T-cell (primary cell): ENCODE results near the gene CA11. TPM values are rescaled to one million over a fixed set of nuclear protein-coding genes. Genes with fewer than 3 reads are reported as not detected.
"Not testable (repeated sequence)": the region's sequence is repeated elsewhere in the genome, so short reads cannot be mapped to it uniquely, and the experiment has no call there.

ENCODE experiments used
- ATAC-seq, 4 experiments: fragments of 200-7000 bp in 3 of 4; fragments of 150-1000 bp in 1 of 4; cut with Tn5 transposase; replicated peaks in 1 of 4; 1 replicate in 3 of 4; 2 replicates in 1 of 4; pipeline ENCODE4 v1.10.0; 2021; ENCODE audit warnings: moderate library complexity in 3 of 4, mild to moderate bottlenecking in 2 of 4, moderate number of reproducible peaks in 1 of 4
- CTCF ChIA-PET, 2 donors: fragments of 300-600 bp; sonication (Branson Sonifier 250); formaldehyde crosslinking; loops; one replicate each; lab custom pipeline; 2022; ENCODE audit warnings: antibody characterized with exemption in 2 of 2; lab: Charles Lee
- POLR2A ChIA-PET, 2 donors: fragments of 300-600 bp; sonication (Branson Sonifier 250); formaldehyde crosslinking; loops; one replicate each; lab custom pipeline; 2022; ENCODE audit warnings: antibody characterized with exemption in 2 of 2; lab: Charles Lee
- DNase-seq, 35 experiments: peaks; one replicate each; pipeline versions ENCODE4 v3.0.0 to v3.0.0-alpha.2; 2013 to 2023
- H3K27ac ChIP-seq: one replicate; pipeline ENCODE4 v1.5.1; 2013; ENCODE audit warnings: low read length
- H3K27me3 ChIP-seq, 2 experiments: replicated peaks in 1 of 2; 1 replicate in 1 of 2; 2 replicates in 1 of 2; pipeline versions ENCODE4 v1.6.1 to v1.7.0; 2013; ENCODE audit warnings: low read length in 1 of 2, mixed read lengths in 1 of 2; ENCODE audit not compliant: control insufficient read depth in 2 of 2, insufficient read depth in 2 of 2; ENCODE audit errors: extremely low read depth in 1 of 2
- H3K36me3 ChIP-seq, 2 donors: 1 replicate in 1 of 2; 2 replicates in 1 of 2; pipeline versions ENCODE4 v1.6.1 to v1.7.0; 2013; ENCODE audit warnings: low read length in 1 of 2; ENCODE audit not compliant: control insufficient read depth in 2 of 2, insufficient read depth in 1 of 2; ENCODE audit errors: extremely low read depth in 1 of 2
- H3K4me1 ChIP-seq, 2 experiments: 1 replicate in 1 of 2; 2 replicates in 1 of 2; pipeline versions ENCODE4 v1.6.1 to v1.7.0; 2013; ENCODE audit warnings: low read length in 2 of 2, mixed read lengths in 1 of 2; ENCODE audit not compliant: insufficient read depth in 2 of 2, control insufficient read depth in 1 of 2; ENCODE audit errors: extremely low read depth in 1 of 2
- H3K4me3 ChIP-seq, 2 donors: 1 replicate in 1 of 2; 2 replicates in 1 of 2; pipeline versions ENCODE4 v1.5.1 to v1.7.0; 2013; ENCODE audit warnings: mild to moderate bottlenecking in 2 of 2, low read length in 1 of 2, moderate library complexity in 1 of 2; ENCODE audit not compliant: control insufficient read depth in 1 of 2; ENCODE audit errors: extremely low read depth in 1 of 2
- H3K9me3 ChIP-seq: 2 replicates; pipeline ENCODE4 v1.7.0; 2013
- H3K27ac Mint-ChIP-seq, 2 donors: one replicate each; pipeline ENCODE4 v1.8.0; 2020 to 2021; ENCODE audit warnings: mild to moderate bottlenecking in 2 of 2, mixed read lengths in 2 of 2
- H3K27me3 Mint-ChIP-seq, 2 donors: one replicate each; pipeline ENCODE4 v1.8.0; 2021 to 2022; ENCODE audit warnings: mixed read lengths in 2 of 2
- H3K36me3 Mint-ChIP-seq: one replicate; pipeline ENCODE4 v1.8.0; 2021; ENCODE audit warnings: mixed read lengths
- H3K4me1 Mint-ChIP-seq, 3 donors: one replicate each; pipeline ENCODE4 v1.8.0; 2020 to 2022; ENCODE audit warnings: mixed read lengths in 3 of 3, mild to moderate bottlenecking in 1 of 3
- H3K4me3 Mint-ChIP-seq, 3 donors: one replicate each; pipeline ENCODE4 v1.8.0; 2020 to 2022; ENCODE audit warnings: mild to moderate bottlenecking in 3 of 3, mixed read lengths in 3 of 3, moderate library complexity in 3 of 3
- H3K9me3 Mint-ChIP-seq, 3 donors: one replicate each; pipeline ENCODE4 v1.8.0; 2020 to 2022; ENCODE audit warnings: mixed read lengths in 3 of 3
- WGBS: methylation state at CpG from one replicate; pipeline ENCODE4 v1.1.5; 2013; ENCODE audit warnings: missing lambda C conversion rate; ENCODE audit not compliant: insufficient coverage; 5-methylcytosine and 5-hydroxymethylcytosine counted together
- total RNA-seq, 35 experiments: library from RNA in 6 of 35; stranded (reverse) in 6 of 35; fragments of 120-200 nt in 1 of 35; gene quantifications; one replicate each; pipeline versions ENCODE4 v1.2.1 to v1.2.4 and lab custom pipeline; 2013 to 2026

Gene CA11
- total RNA-seq, 5 donors from 2014 or later (not counting 1 experiment from before 2014, with no cell fraction given): 8.0 to 18.5 (median 11.0) TPM

DNA sequence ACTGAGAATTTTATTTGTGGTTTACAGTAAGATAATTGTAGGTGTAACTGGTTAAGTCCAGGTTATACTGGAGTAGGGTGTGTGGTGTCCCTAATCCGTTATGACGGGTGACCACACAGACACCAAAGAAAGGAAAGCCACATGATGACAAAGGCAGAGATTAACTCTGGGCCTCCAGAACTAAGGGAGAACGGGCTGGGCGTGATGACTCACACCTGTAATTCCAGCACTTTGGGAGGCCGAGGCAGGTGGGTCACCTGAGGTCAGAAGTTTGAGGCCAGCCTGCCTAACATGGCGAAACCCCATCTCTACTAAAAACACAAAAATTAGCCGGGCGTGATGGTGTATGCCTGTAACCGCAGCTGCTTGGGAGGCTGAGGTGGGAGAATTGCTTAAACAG, 39.6 kb upstream of the CA11 start:
- H3K27ac ChIP-seq: no peak overlapping the region
- H3K4me3 Mint-ChIP-seq: no peak overlapping the region
- CTCF ChIA-PET: no interaction called here
- H3K36me3 ChIP-seq: no peaks in the 10 kb centered on the region
- H3K27ac Mint-ChIP-seq: no peak overlapping the region
- no peak overlapping the region for H3K4me3 ChIP-seq
- no CpG with 5 or more reads among the region's 9 CpGs for WGBS
- no peaks in the 10 kb centered on the region for H3K9me3 ChIP-seq
- POLR2A ChIA-PET: no interaction called here
- no peak for DNase-seq
- no peaks in the 10 kb centered on the region for H3K4me1 ChIP-seq
- H3K27me3 ChIP-seq: no peaks in the 10 kb centered on the region
- no peaks in the 10 kb centered on the region for H3K4me1 Mint-ChIP-seq
- H3K27me3 Mint-ChIP-seq: no peaks in the 10 kb centered on the region
- H3K9me3 Mint-ChIP-seq: no peaks in the 10 kb centered on the region
- ATAC-seq: no peak
- no peaks in the 10 kb centered on the region for H3K36me3 Mint-ChIP-seq

DNA sequence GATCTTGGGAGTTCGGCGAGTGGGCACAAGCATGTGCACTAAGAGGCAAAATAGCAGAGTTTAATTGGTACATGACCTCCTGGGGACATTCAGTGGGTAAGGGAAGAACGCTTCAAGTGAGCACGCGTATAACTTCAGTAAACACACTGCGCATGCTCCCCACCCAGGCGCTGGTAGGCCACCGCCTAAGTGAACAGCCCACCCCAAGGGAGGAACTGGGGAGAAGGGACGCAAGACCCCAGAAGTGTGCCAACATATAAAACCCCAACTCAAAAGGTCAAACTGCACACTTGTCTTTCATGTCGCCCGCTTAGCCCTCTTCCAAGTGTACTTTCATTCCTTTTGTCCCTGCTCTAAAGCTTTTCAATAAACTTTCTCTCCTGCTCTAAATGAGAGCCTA, 37.4 kb upstream of the CA11 start:
- Histone ChIP-seq H3K4me1 (no peaks in the 10 kb centered on the region), H3K4me3 (no peak overlapping the region), H3K36me3 (no peaks in the 10 kb centered on the region), H3K9me3 (no peaks in the 10 kb centered on the region), H3K27ac (no peak overlapping the region), H3K27me3 (no peaks in the 10 kb centered on the region)
- Mint-ChIP-seq H3K36me3 (no peaks in the 10 kb centered on the region), H3K9me3 (no peaks in the 10 kb centered on the region), H3K27me3 (no peaks in the 10 kb centered on the region), H3K4me3 (peak overlapping the region in 1 of 3 donors; percentile 12), H3K27ac (no peak overlapping the region), H3K4me1 (no peaks in the 10 kb centered on the region)
- ATAC-seq: peak in 3 of 4 experiments; percentile 45 to 79 (median 52)
- DNase-seq: peak in 17 of 35 experiments; percentile 3 to 48 (median 21)
- 65% methylated on average over 4 of the region's 11 CpGs for WGBS
- POLR2A ChIA-PET: no interaction called here
- CTCF ChIA-PET: no interaction called here

DNA sequence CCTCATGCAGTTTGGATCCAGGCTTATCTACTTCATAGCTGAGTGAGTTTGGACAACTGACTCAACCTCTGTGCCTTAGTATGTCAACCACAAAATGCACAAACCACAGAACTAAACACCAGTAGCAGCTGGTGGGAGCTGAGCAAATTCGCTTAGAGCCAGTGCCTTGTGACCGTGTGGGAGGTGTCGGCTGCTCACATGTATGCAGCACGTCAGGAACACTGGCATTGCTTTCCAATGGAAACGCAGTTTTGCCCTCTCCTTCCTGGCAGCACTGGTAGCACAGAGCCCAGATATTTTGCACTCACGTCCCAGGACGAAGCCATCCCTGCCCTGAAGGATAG, 35.1 kb upstream of the CA11 start:
- H3K27ac ChIP-seq: no peak overlapping the region
- WGBS: 62% methylated on average over 7 of the region's 7 CpGs
- no peak for ATAC-seq
- no peaks in the 10 kb centered on the region for H3K4me1 Mint-ChIP-seq
- no peaks in the 10 kb centered on the region for H3K4me1 ChIP-seq
- DNase-seq: no peak
- no peaks in the 10 kb centered on the region for H3K9me3 ChIP-seq
- no peaks in the 10 kb centered on the region for H3K36me3 Mint-ChIP-seq
- H3K36me3 ChIP-seq: no peaks in the 10 kb centered on the region
- no peak overlapping the region for H3K4me3 Mint-ChIP-seq
- no peak overlapping the region for H3K4me3 ChIP-seq
- H3K27me3 Mint-ChIP-seq: no peaks in the 10 kb centered on the region
- no peaks in the 10 kb centered on the region for H3K9me3 Mint-ChIP-seq
- H3K27me3 ChIP-seq: no peaks in the 10 kb centered on the region
- POLR2A ChIA-PET: no interaction called here
- no peak overlapping the region for H3K27ac Mint-ChIP-seq
- CTCF ChIA-PET: no interaction called here

DNA sequence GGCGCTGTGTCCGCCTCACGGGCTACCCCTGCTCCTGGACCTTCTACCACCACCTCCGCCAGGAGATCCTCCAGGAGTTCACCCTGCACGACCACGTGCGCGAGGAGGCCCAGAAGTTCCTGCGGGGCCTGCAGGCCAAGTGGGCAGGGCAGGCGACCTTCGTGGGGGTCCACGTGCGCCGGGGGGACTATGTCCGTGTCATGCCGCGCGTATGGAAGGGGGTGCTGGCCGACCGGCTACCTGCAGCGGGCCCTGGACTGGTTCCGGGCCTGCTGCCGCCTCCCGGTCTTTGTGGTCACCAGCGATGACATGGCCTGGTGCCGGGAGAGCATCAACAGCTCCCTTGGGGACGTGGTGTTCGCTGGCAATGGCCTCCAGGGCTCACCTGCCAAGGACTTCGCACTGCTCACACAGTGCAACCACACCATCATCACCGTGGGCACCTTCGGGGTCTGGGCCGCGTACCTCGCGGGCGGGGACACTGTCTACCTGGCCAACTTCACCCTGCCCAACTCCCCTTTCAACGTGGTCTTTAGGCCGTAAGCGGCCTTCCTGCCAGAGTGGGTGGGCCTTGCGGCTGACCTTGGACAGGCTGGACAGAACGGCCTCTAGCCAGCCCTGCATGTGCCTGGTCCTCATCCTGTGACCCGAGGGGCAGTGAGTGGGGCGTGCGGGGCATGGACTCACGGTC, 34.6 kb upstream of the CA11 start:
- Mint-ChIP-seq H3K4me1 (peaks cover 0 to 2% (median 0%) of the 10 kb centered on the region in 3 donors), H3K27me3 (no peaks in the 10 kb centered on the region), H3K4me3 (no peak overlapping the region), H3K36me3 (no peaks in the 10 kb centered on the region), H3K9me3 (no peaks in the 10 kb centered on the region), H3K27ac (no peak overlapping the region)
- no peaks in the 10 kb centered on the region for H3K27me3 ChIP-seq
- no peaks in the 10 kb centered on the region for H3K36me3 ChIP-seq
- H3K4me1 ChIP-seq: peaks cover 0 to 3% of the 10 kb centered on the region in 2 experiments
- no peak overlapping the region for H3K4me3 ChIP-seq
- H3K9me3 ChIP-seq: no peaks in the 10 kb centered on the region
- WGBS: 91% methylated on average over 44 of the region's 45 CpGs
- ATAC-seq: no peak
- ChIA-PET CTCF (no interaction called here), POLR2A (no interaction called here)
- H3K27ac ChIP-seq: no peak overlapping the region
- no peak for DNase-seq

DNA sequence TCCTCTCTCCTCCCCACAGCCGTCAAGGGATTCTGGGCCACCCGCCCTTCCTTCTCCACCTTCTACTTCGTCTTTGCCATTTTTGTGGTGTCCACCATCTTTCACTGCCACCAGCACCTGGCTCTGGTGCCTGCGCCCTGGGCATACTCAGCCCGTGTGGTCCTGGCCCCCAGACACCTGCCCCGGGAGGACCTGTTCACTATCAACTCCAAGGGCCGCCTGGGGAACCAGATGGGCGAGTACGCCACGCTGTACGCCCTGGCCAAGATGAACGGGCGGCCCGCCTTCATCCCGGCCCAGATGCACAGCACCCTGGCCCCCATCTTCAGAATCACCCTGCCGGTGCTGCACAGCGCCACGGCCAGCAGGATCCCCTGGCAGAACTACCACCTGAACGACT, 34.0 kb upstream of the CA11 start:
- H3K36me3 ChIP-seq, CTCF ChIA-PET, ATAC-seq, H3K4me1 ChIP-seq, H3K4me3 Mint-ChIP-seq, H3K4me3 ChIP-seq, H3K9me3 Mint-ChIP-seq, H3K27ac ChIP-seq, H3K27me3 ChIP-seq, POLR2A ChIA-PET, DNase-seq, H3K9me3 ChIP-seq, H3K27ac Mint-ChIP-seq, H3K4me1 Mint-ChIP-seq, H3K27me3 Mint-ChIP-seq, H3K36me3 Mint-ChIP-seq: not testable (repeated sequence)
- 96% methylated on average over 4 of the region's 19 CpGs for WGBS

DNA sequence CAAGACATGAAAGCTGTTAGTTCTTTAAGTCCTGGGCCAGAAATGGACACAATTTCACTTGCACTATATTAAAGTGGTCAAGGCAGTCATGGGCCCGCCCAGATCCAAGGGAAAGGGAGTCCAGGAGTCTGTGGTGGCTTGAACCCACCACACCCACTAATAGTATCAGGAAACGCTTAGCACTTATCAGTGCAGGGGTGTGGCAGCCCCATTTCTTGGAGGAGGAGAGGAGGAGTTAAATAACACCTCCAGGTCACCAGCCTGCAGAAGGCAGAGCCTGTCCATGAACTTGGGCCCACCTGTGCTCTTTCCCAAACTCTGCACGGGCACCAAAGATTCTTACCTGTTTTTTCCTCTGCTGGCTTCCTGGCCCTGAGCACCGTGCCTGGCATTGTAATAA, 32.2 kb upstream of the CA11 start:
- H3K27ac ChIP-seq: no peak overlapping the region
- WGBS: no CpG with 5 or more reads among the region's 4 CpGs
- no peak overlapping the region for H3K4me3 Mint-ChIP-seq

More for the DNA sequence above, 32.2 kb upstream of the CA11 start:
- Mint-ChIP-seq H3K27ac (no peak overlapping the region), H3K27me3 (no peaks in the 10 kb centered on the region), H3K36me3 (no peaks in the 10 kb centered on the region), H3K9me3 (no peaks in the 10 kb centered on the region), H3K4me1 (peaks cover 6 to 7% (median 6%) of the 10 kb centered on the region in 3 donors)
- ATAC-seq (no peak), DNase-seq (no peak)
- CTCF ChIA-PET: interaction anchor here in 1 of 2 donors (0.6 kb wide), 1 partner anchor 1572 kb away, joined by 3 read pairs; no protein-coding TSS in a partner anchor
- no peaks in the 10 kb centered on the region for H3K36me3 ChIP-seq
- peaks cover 0 to 10% of the 10 kb centered on the region in 2 experiments for H3K4me1 ChIP-seq
- no peak overlapping the region for H3K4me3 ChIP-seq
- no peaks in the 10 kb centered on the region for H3K27me3 ChIP-seq
- H3K9me3 ChIP-seq: no peaks in the 10 kb centered on the region
- POLR2A ChIA-PET: no interaction called here
